ENCODE results near the gene RGL2.

RGL2 gene

DNA sequence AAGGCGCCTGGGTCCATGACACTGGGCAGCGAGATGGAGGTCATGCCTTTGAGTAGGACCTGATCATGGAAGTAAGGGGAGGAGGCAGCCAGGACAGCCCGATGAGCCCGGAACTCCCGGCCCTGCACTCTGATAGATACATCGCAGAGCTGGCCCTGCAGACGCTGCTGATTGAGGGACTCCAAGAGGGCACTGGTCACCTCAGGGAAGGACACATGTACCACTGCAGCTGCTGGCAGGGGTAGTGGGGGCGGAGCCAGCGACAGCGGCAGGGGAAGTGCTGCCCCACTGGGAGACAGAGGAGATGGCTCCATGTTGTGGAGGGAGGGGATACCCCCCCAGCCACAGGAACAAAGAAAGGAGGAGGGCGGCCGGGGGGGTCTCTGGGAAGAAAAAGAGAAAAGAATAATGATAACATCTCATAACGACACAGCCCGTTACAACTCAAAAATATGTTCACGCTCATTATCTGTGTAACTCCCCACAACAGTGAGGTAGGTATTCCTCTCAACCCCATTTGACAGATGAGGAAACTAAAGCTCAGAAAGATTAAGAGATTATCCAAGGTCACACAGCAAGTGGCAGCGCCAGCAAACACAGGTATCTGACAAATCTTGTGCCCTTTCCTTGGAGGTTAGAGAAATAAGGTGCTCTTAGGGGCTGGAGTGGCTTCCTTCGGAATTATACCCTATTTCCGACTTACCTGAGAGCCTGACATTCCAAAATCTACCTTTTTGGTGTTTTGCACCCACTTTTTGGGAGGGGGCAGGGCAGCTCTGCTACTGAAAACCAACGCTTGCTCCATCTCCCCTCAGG is 18.1 kb upstream of the RGL2 start:
- DNase-seq = no peak

DNA sequence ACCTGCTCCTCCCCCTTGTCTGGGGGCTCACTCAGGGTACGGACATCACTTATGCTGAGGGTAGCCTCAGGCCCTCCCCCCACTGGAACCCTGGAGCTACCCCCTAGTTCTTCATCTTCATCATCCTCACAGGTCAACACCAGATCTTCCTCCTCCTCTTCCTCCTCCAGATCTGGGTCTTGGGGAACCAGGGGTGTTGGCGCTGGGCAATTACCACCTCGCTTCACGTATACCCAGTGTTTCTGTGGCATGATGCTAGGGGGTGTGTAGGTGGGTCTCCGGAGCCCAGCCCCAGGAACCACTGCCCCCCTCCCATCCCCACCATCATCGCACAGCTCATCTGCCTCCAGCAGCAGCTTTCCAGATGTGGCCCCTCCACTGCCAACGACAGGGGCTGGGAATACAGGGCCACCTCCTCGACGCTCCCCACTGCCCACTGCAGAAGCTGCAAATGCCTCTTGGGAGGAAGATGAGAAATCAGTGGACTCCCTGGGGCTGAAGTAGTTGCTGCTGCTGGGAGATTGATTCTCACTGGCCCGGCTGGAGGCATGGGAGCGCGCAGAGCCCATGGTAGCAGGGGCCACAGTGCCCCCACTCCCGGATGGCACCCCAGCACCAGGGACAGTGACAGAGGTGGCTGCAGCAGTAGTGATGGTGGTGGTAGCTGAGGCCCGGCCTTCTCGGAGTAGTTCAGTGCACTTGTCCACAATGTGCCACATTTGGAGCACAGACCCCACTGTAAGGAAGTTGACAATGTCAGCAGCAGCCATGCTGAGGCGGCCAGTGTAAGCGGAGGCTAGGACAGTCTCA is 17.3 kb upstream of the RGL2 start:
- DNase-seq = no peak

GRCh38 chr6:33314943-33315792 is 16.4 kb upstream of the RGL2 start:
- no peak for DNase-seq

DNA sequence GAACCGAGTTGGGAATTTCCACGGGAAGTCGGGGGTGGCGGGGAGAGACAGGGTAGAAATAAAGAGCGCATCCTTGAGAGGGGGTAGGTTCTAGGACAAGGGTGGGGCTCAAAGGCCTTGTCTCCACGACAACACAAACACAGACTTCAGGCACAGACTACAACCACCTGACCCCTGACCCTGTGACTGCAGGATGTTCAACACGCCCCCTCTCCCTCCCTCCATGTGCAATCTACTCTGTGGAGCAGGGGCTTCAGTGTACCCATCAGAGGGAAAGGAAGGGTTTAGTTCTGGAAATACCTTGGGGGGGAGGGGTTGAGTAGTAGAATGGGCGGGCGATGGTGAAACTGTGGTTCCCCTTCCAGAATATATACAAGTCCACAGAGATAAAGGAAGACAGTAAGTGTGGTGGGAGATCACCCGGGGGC is 15.8 kb upstream of the RGL2 start:
- DNase-seq = no peak

DNA sequence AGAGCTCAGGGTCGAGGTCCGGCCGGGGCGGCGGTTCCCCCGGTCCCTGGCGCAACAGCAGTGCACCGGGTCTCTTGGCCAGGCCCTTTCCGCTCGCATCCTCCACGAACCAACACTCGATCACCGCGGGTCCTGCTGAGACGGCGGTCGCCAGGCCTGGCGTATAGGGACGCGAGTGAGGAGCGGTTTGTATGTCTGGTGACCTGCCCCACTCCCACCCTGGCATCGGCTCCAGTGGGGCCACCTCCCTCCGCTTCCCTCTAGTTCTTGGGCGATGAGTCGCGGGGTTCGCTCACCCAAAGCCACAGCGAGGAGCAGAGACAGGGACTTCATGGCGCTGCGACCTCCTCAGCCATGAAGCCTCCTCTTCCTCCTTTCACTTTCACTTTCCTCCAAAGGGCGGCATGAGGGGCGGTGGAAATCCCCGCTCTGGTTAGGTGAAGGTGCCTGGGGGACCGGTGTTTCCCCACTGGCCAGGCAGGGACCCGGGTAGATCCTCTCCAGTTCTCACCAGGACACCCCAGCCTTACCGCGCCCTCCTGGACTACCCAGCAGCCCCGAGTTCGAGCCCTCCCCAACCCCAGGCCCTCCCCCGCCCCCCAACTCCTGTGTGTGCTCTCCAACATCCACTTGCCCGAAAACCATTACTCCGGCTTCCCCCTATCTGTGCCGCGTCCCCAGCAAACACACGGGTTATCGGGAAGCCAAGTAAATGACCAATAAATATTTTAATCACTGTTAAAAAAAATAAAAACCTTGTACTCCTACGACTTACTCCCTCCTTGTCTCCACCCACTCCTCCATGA is 15.2 kb upstream of the RGL2 start, which contains the start of gene TAPBP:
TAPBP (minus strand) TSS at position 370 of the 806 bp plus-strand sequence; CDS start at position 333, 37 bp downstream.
- DNase-seq = no peak

DNA sequence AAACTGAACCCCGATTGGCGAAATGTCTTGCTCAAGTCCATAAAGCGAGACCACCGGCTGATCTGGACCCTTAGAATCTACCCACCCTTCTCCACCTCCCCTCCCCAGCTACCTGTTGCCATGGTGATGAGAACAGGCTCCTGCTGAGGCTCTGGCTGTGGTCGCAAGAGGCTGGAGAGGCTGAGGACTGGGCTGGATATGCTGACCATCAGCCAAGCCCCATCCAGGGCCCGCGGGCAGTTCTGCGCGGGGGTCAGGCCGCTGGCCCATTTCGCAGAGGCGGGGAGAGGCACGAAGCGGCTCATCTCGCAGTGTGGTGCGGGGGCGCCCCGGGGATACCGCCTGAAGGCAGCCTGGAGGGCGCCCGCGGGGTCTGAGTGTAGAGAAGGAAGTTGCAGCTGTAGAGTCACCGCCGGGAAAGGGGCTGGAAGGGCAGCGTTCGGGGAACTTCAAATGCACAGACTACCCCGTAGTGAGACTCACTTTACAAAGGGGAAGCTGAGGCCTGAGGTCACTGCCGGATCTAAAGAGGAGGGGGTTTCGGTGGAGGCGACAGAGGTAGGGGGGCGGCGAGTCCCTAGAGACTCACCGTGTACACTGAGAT is 14.5 kb upstream of the RGL2 start:
- no peak for DNase-seq

- no peak for DNase-seq
Observed at GRCh38 chr6:33312361-33313104, 13.8 kb upstream of the RGL2 start.

DNA sequence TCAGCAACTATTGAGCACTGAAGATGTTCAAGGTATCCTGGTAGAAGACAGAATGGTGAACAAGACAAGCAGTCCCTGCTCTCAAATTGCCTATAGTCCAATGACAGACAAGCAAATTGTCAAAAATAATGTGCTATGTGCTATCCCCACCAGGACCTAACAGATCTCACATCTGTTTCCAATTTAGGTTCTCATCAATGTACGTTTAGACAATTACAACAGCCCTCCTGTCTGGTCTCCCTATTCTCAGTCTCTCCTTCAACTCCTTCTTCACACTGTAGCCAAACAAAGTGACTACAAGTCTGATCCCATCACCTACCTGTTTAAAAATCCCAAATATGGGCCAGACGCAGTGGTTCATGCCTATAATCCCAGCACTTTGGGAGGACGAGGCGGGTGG is 7.6 kb upstream of the RGL2 start:
- DNase-seq = no peak

- DNase-seq = no peak
Observed at GRCh38 chr6:33305052-33305451, 6.3 kb upstream of the RGL2 start.

DNA sequence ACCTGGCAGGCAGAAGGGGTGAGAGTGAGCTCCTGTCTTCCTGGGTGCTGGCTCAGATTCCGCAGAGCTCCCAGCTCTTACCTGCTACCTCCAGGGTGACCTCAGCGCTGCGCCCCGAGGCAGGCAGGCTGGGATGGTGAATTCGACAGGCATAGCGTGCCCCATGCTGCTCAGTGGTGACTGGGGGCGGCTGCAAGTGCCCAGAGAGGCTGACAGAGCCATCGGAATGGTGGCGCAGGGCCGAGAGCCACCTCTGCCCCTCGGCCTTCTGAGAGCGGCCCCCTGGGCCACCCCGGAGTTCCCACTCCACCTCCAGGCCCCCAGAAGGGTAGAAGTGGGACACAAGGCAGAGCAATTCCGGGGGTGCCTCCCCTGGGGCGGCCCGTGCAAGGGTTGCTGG is 5.5 kb upstream of the RGL2 start:
- DNase-seq = no peak

- no peak for DNase-seq
Observed at GRCh38 chr6:33301877-33302276, 3.1 kb upstream of the RGL2 start.

GRCh38 chr6:33299237-33299944 is 649 bp upstream of the RGL2 start:
- peak; percentile 86 for DNase-seq

DNA sequence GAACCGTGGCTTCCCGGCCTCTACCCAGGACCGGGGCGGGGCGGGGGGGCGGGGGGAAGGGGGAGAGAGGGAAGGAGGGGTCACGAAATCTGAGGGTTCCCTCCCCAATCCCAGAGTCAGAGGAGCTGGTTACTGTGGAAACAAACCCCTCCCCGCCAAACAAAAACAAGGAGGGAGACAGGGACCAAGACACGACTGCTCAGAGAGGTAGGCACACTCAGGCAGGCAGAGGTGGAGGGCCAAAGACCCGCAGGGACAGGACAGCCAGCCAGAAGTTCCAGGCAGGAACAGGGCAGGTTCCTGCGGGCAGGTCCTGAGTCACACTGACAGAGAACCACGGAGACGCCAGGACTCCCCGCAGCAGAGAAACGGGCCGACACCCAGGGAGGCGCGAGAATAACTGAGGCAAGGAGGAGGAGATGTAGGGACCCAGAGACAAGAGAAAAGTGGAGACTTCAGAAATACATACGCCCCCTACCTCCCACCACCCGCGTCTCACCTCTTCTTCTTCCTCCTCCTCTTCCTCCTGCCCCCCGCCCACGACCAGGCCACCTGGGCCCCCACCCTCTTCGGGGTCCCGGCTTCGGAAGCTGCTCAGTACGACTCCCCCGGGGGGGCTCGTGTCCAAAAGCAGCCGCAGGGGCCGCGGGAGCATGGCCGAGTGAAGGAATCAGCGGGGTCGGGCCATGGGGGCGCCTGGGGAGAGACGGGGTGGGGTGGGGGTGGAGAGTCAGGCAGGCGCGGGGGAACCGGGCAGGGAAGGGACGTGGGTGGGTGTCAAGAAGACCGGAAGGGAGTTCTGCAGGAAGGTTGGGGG is 578 bp downstream of the RGL2 start:
- no peak for DNase-seq

- DNase-seq = no peak
Observed at GRCh38 chr6:33297406-33297955, 1.3 kb downstream of the RGL2 start.

DNA sequence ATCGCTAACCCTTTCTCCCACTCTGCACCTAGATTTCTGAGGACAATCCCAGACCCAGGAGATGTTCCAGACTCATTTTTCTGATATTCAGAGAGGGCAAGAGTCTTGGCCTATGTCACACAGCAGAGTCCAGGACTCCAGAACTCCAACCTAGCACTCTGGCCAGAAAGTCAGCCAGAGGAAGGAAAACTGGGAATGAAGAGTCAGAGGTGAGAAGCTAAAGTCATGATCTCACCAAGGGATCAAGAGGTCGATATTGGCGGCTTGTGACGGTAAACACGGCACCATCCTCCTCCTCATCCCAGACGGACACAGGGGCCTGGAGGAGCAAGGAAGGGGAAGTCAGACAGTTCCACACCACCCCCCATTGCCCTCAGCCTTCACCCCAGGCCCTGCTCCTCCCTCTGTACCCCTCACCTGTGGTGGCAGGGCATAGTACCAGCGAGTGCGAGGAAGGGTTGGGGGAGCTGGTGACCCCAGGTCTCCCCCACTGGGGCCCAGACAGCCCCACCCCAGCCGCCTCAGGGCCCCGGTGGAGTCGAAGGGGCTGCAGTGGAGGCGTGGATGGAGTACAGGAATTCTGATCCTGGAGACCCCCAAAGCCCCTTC is 1.8 kb downstream of the RGL2 start:
- DNase-seq = no peak

GRCh38 chr6:33295621-33296369 is 2.9 kb downstream of the RGL2 start:
- no peak for DNase-seq

DNA sequence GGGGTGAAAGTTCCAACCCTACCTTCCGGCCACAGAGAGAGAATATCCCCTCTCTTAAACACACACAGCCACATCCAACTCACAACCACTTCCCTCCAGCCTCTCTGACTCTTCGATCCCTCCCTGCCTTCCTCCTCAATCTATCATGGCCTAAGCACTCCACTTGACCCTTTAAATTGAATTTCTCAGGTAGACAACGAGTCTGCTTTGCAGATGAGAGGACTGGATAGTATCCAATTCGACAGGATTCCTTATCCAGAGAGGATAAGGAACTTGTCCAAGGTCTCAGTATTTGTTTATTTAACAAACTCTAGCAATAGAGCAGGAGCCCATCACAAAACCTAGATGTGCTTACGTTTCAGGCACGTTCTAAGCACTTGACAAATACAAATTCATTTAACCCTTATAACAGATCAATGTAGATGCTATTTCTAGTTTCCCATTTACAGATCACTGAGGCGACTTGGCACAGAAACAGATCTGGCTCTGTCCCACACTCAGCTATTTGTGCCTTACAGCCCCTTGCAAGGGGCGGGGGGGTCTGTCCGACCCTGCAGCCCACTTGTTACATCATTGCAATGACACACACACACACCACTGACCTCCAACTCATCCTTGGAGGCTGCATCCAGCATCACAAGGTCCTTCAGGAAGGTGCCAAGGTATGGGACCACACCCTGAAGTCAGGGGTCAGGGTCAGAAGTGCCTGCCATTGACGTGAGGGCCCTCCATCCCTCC is 4.5 kb downstream of the RGL2 start:
- DNase-seq = no peak
